Skeletal muscle tissue (tissue), 4 donors: ENCODE data around the gene SLC22A23. TPM values are rescaled to one million over a fixed set of nuclear protein-coding genes. Genes with fewer than 3 reads are reported as not detected.
"Not testable (repeated sequence)": the region's sequence is repeated elsewhere in the genome, so short reads cannot be mapped to it uniquely, and the experiment has no call there.

ENCODE experiments used
- H3K27ac ChIP-seq: one replicate; pipeline ENCODE4 v1.7.0; 2013; ENCODE audit warnings: mild to moderate bottlenecking, low read depth, low read length, inconsistent platforms
- H3K27me3 ChIP-seq, 3 donors: one replicate each; pipeline ENCODE4 v1.7.0; 2013; ENCODE audit warnings: low read length in 3 of 3; ENCODE audit not compliant: control insufficient read depth in 3 of 3, insufficient read depth in 3 of 3
- H3K36me3 ChIP-seq, 3 donors: one replicate each; pipeline ENCODE4 v1.7.0; 2013; ENCODE audit warnings: low read length in 3 of 3; ENCODE audit not compliant: control insufficient read depth in 3 of 3, insufficient read depth in 3 of 3
- H3K4me1 ChIP-seq, 3 donors: one replicate each; pipeline ENCODE4 v1.7.0; 2013; ENCODE audit warnings: low read length in 3 of 3, mild to moderate bottlenecking in 3 of 3; ENCODE audit not compliant: control insufficient read depth in 3 of 3, insufficient read depth in 3 of 3
- H3K4me3 ChIP-seq, 3 donors: one replicate each; pipeline ENCODE4 v1.7.0; 2013; ENCODE audit warnings: low read length in 3 of 3
- H3K9ac ChIP-seq, 3 donors: one replicate each; pipeline ENCODE4 v1.7.0; 2013; ENCODE audit warnings: low read length in 3 of 3, mild to moderate bottlenecking in 3 of 3, moderate library complexity in 2 of 3, low read depth in 1 of 3
- H3K9me3 ChIP-seq, 3 donors: one replicate each; pipeline ENCODE4 v1.7.0; 2013; ENCODE audit warnings: low read length in 3 of 3; ENCODE audit not compliant: control insufficient read depth in 3 of 3
- total RNA-seq: library from RNA; depleted of rRNA; stranded (reverse); fragments of >200 nt; gene quantifications from one replicate; pipeline ENCODE4 v1.2.3, GENCODE V29; 2014
- donor health status: Osteomylitis.

SLC22A23 gene
- total RNA-seq, 1 donor from 2014 or later: 2.6 TPM

- Histone ChIP-seq H3K27ac (no peak overlapping the region), H3K27me3 (no peaks in the 10 kb centered on the region), H3K36me3 (no peaks in the 10 kb centered on the region), H3K9me3 (no peaks in the 10 kb centered on the region), H3K4me1 (peaks cover 9 to 30% (median 19%) of the 10 kb centered on the region in 3 donors), H3K9ac (no peak overlapping the region), H3K4me3 (no peak overlapping the region)
Measured at GRCh38 chr6:3380344-3381232, 76.3 kb downstream of the SLC22A23 start.

GRCh38 chr6:3379482-3380060 is 77.3 kb downstream of the SLC22A23 start:
- peaks cover 9 to 28% (median 19%) of the 10 kb centered on the region in 3 donors for H3K4me1 ChIP-seq
- H3K27ac ChIP-seq: no peak overlapping the region
- no peak overlapping the region for H3K4me3 ChIP-seq
- no peaks in the 10 kb centered on the region for H3K36me3 ChIP-seq
- H3K9me3 ChIP-seq: no peaks in the 10 kb centered on the region
- no peaks in the 10 kb centered on the region for H3K27me3 ChIP-seq
- H3K9ac ChIP-seq: no peak overlapping the region

- not testable (repeated sequence) for H3K27me3 ChIP-seq, H3K9ac ChIP-seq, H3K27ac ChIP-seq, H3K4me3 ChIP-seq, H3K36me3 ChIP-seq, H3K9me3 ChIP-seq
- H3K4me1 ChIP-seq: peaks cover 9 to 28% (median 19%) of the 10 kb centered on the region in 3 donors
Measured at GRCh38 chr6:3378808-3379207, 78.0 kb downstream of the SLC22A23 start.

GRCh38 chr6:3378398-3378782 is 78.5 kb downstream of the SLC22A23 start:
- not testable (repeated sequence) for H3K9me3 ChIP-seq, H3K36me3 ChIP-seq, H3K4me3 ChIP-seq, H3K27ac ChIP-seq, H3K27me3 ChIP-seq, H3K9ac ChIP-seq
- H3K4me1 ChIP-seq: peaks cover 9 to 28% (median 19%) of the 10 kb centered on the region in 3 donors

- Histone ChIP-seq H3K4me1 (peaks cover 9 to 28% (median 19%) of the 10 kb centered on the region in 3 donors), H3K27ac (no peak overlapping the region), H3K27me3 (no peaks in the 10 kb centered on the region), H3K4me3 (no peak overlapping the region), H3K9ac (peak overlapping the region in 1 of 3 donors; percentile 55), H3K36me3 (no peaks in the 10 kb centered on the region), H3K9me3 (no peaks in the 10 kb centered on the region)
Measured at GRCh38 chr6:3377536-3378397, 79.1 kb downstream of the SLC22A23 start.

- no peak overlapping the region for H3K4me3 ChIP-seq
- no peak overlapping the region for H3K9ac ChIP-seq
- H3K27me3 ChIP-seq: no peaks in the 10 kb centered on the region
- H3K36me3 ChIP-seq: no peaks in the 10 kb centered on the region
- H3K27ac ChIP-seq: no peak overlapping the region
- H3K9me3 ChIP-seq: no peaks in the 10 kb centered on the region
- peaks cover 9 to 28% (median 19%) of the 10 kb centered on the region in 3 donors for H3K4me1 ChIP-seq
Measured at GRCh38 chr6:3376893-3377535, 79.8 kb downstream of the SLC22A23 start.

GRCh38 chr6:3376064-3376463 is 80.8 kb downstream of the SLC22A23 start:
- H3K36me3 ChIP-seq: no peaks in the 10 kb centered on the region

GRCh38 chr6:3373597-3374203 is 83.2 kb downstream of the SLC22A23 start:
- H3K27me3 ChIP-seq: no peaks in the 10 kb centered on the region
- no peaks in the 10 kb centered on the region for H3K9me3 ChIP-seq
- no peak overlapping the region for H3K9ac ChIP-seq
- H3K4me3 ChIP-seq: no peak overlapping the region
- no peaks in the 10 kb centered on the region for H3K36me3 ChIP-seq
- no peak overlapping the region for H3K27ac ChIP-seq
- H3K4me1 ChIP-seq: peaks cover 2 to 13% (median 12%) of the 10 kb centered on the region in 3 donors

More at GRCh38 chr6:3376064-3376463, 80.8 kb downstream of the SLC22A23 start:
- H3K4me3 ChIP-seq: no peak overlapping the region
- H3K27me3 ChIP-seq: no peaks in the 10 kb centered on the region
- no peak overlapping the region for H3K9ac ChIP-seq
- H3K4me1 ChIP-seq: peaks cover 4 to 23% (median 12%) of the 10 kb centered on the region in 3 donors
- H3K27ac ChIP-seq: no peak overlapping the region
- no peaks in the 10 kb centered on the region for H3K9me3 ChIP-seq

GRCh38 chr6:3372912-3373554 is 83.8 kb downstream of the SLC22A23 start:
- Histone ChIP-seq H3K4me3 (no peak overlapping the region), H3K4me1 (peaks cover 4 to 12% (median 11%) of the 10 kb centered on the region in 3 donors), H3K36me3 (no peaks in the 10 kb centered on the region), H3K9me3 (no peaks in the 10 kb centered on the region), H3K27ac (no peak overlapping the region), H3K27me3 (no peaks in the 10 kb centered on the region), H3K9ac (no peak overlapping the region)
